Stimulated activated CD8-positive, alpha-beta memory T cell treated with anti-CD3 and anti-CD28 coated beads, Interleukin-7, amount 100 ng/mL, for 1 hour (primary cell): ENCODE data around the gene PARD3.
"Not testable (repeated sequence)": the region's sequence is repeated elsewhere in the genome, so short reads cannot be mapped to it uniquely, and the experiment has no call there.

ENCODE experiments used
- DNase-seq, 2 donors: peaks; one replicate each; pipeline ENCODE4 v3.0.0-alpha.2; 2020; ENCODE audit warnings: low read depth in 2 of 2

PARD3 gene

GRCh38 chr10:34078745-34079470, 736.2 kb downstream of the PARD3 start:
- no peak for DNase-seq

- no peak for DNase-seq
These were observed 736.9 kb downstream of the PARD3 start for GRCh38 chr10:34078017-34078744.

- DNase-seq = no peak
These were observed 738.7 kb downstream of the PARD3 start for GRCh38 chr10:34076443-34076842.

- DNase-seq = no peak
These were observed 739.7 kb downstream of the PARD3 start for GRCh38 chr10:34075254-34075926.

GRCh38 chr10:34074051-34074450, 741.0 kb downstream of the PARD3 start:
- DNase-seq = no peak

DNA sequence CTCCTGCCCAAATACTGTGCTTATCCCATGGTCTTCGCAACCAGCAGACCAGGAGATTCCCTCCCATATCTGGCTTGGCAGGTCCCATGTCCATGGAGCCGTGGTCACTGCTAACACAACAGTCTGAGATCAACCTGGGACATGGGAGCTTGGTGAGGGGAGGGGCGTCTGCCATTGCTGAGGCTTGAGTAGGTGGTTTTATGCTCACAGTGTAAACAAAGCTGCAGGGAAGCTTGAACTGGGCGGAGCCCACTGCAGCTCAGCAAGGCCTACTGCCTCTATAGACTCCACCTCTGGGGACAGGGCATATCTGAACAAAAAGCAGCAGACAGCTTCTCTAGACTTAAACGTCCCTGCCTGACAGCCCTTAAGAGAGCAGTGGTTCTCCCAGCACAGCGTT, 747.4 kb downstream of the PARD3 start:
- DNase-seq = not testable (repeated sequence)

GRCh38 chr10:34063592-34063991, 751.5 kb downstream of the PARD3 start:
- no peak for DNase-seq

- DNase-seq = no peak
These were observed 753.3 kb downstream of the PARD3 start for GRCh38 chr10:34061841-34062240.
